HG03457 (cell line): ENCODE measurements around the gene LRP5.

Experiments used
- ATAC-seq: cut with Tn5 transposase; IDR thresholded peaks from one replicate; pipeline ENCODE4 v1.9.1; 2021; ENCODE audit warnings: moderate number of reproducible peaks; ENCODE audit not compliant: unreplicated experiment

Gene LRP5

GRCh38 chr11:68328374-68329091 lies 16.1 kb downstream of the LRP5 start:
- no peak for ATAC-seq

- ATAC-seq: no peak
Measured at GRCh38 chr11:68329536-68329935, 17.1 kb downstream of the LRP5 start.

GRCh38 chr11:68329978-68330699 lies 17.7 kb downstream of the LRP5 start:
- ATAC-seq: no peak

GRCh38 chr11:68330700-68331337 lies 18.4 kb downstream of the LRP5 start:
- ATAC-seq: no peak

GRCh38 chr11:68331338-68331947 lies 19.1 kb downstream of the LRP5 start:
- no peak for ATAC-seq

GRCh38 chr11:68332186-68332585 lies 19.8 kb downstream of the LRP5 start:
- no peak for ATAC-seq

GRCh38 chr11:68333173-68333572 lies 20.8 kb downstream of the LRP5 start:
- no peak for ATAC-seq

GRCh38 chr11:68334923-68335322 lies 22.5 kb downstream of the LRP5 start:
- ATAC-seq: no peak

- no peak for ATAC-seq
Measured at GRCh38 chr11:68335683-68336082, 23.3 kb downstream of the LRP5 start.

GRCh38 chr11:68336716-68337115 lies 24.3 kb downstream of the LRP5 start:
- no peak for ATAC-seq

- ATAC-seq: no peak
Measured at GRCh38 chr11:68337399-68337835, 25.0 kb downstream of the LRP5 start.

- ATAC-seq: no peak
Measured at GRCh38 chr11:68338051-68338780, 25.8 kb downstream of the LRP5 start.

GRCh38 chr11:68340003-68340767 lies 27.8 kb downstream of the LRP5 start:
- ATAC-seq: no peak

- no peak for ATAC-seq
Measured at GRCh38 chr11:68340784-68341556, 28.6 kb downstream of the LRP5 start.

- ATAC-seq: no peak
Measured at GRCh38 chr11:68341557-68342458, 29.4 kb downstream of the LRP5 start.

- no peak for ATAC-seq
Measured at GRCh38 chr11:68342459-68343158, 30.2 kb downstream of the LRP5 start.

- ATAC-seq: no peak
Measured at GRCh38 chr11:68343761-68344256, 31.4 kb downstream of the LRP5 start.
